Heart right ventricle (tissue), 16 donors: ENCODE results near the gene ZNF398. TPM values are rescaled to one million over a fixed set of nuclear protein-coding genes. Genes with fewer than 3 reads are reported as not detected.

Experiments used
- ATAC-seq, 8 donors: fragments of 200-7000 bp; cut with Tn5 transposase; one replicate each; pipeline ENCODE4 v1.9.1; 2020; ENCODE audit warnings: mild to moderate bottlenecking in 8 of 8, moderate library complexity in 8 of 8, moderate number of reproducible peaks in 1 of 8
- DNase-seq, 2 donors: peaks; one replicate each; pipeline ENCODE4 v3.0.0-alpha.2; 2020
- H3K27ac ChIP-seq, 10 donors: fragments of 200-600 bp; sonication (generic) in 2 of 10; one replicate each; pipeline versions ENCODE4 v1.5.0 to v1.8.0; 2020 to 2022; ENCODE audit warnings: mild to moderate bottlenecking in 3 of 10
- H3K27me3 ChIP-seq, 7 donors: fragments of 200-600 bp; one replicate each; pipeline ENCODE4 v1.8.0; 2021 to 2022; ENCODE audit warnings: mild to moderate bottlenecking in 2 of 7
- H3K36me3 ChIP-seq, 9 donors: fragments of 200-600 bp; sonication (generic) in 1 of 9; one replicate each; pipeline versions ENCODE4 v1.5.0 to v1.8.0; 2020 to 2022; ENCODE audit warnings: mild to moderate bottlenecking in 2 of 9
- H3K4me1 ChIP-seq, 9 donors: fragments of 200-600 bp; sonication (generic) in 1 of 9; one replicate each; pipeline versions ENCODE4 v1.5.0 to v1.8.0; 2020 to 2022; ENCODE audit warnings: mild to moderate bottlenecking in 4 of 9
- H3K4me3 ChIP-seq, 10 donors: fragments of 200-600 bp; sonication (generic) in 2 of 10; one replicate each; pipeline versions ENCODE4 v1.5.0 to v1.8.0; 2020 to 2022; ENCODE audit warnings: mild to moderate bottlenecking in 7 of 10, moderate library complexity in 2 of 10
- H3K9me3 ChIP-seq, 11 donors: fragments of 200-600 bp in 10 of 11; sonication (generic) in 2 of 11; one replicate each; pipeline versions ENCODE4 v1.5.0 to v1.8.0; 2013 to 2022; ENCODE audit warnings: mild to moderate bottlenecking in 2 of 11, control low read depth in 1 of 11, moderate library complexity in 1 of 11
- WGBS, 2 donors: extraction: QIAGEN DNeasy Blood & Tissue Kit; methylation state at CpG; one replicate each; pipeline ENCODE4 v1.1.7; 2013; ENCODE audit warnings: inconsistent platforms in 1 of 2; 5-methylcytosine and 5-hydroxymethylcytosine counted together
- intact Hi-C, 10 donors: fragments of 100-400 bp; cut with DNase I; formaldehyde crosslinking; loops; one replicate each; pipeline versions ENCODE4 v1.11.1 to v1.14.2; 2022
- polyA plus RNA-seq, 2 donors: library from polyadenylated mRNA; stranded (reverse); fragments of 200-250 nt; gene quantifications; one replicate each; pipeline ENCODE4 v1.2.3, GENCODE V29; 2013
- total RNA-seq, 10 donors: library from RNA; stranded (reverse); fragmentation: NEBNext Ultra II Directional in 3 of 10; extraction: Animal tissue kit (Norgen Biotek cat#: 25700) in 3 of 10; gene quantifications; one replicate each; pipeline versions ENCODE4 v1.2.1 to v1.2.4, GENCODE V29; 2021 to 2023
- TF ChIP-seq, protein P1 (sequence below), 9 donors: fragments of 200-600 bp; sonication (generic) in 2 of 9; IDR thresholded peaks; one replicate each; pipeline versions ENCODE4 v1.5.0 to v1.8.0; 2021 to 2022; ENCODE audit warnings: antibody characterized with exemption in 9 of 9, mild to moderate bottlenecking in 5 of 9, moderate library complexity in 1 of 9
- donor health status: Arrhythmogenic right ventricular cardiomyopathy.
- donor health status: ischemic (EF 13 %, LVEDD 7.1; RV severe dilation, severe dysfunction).
- donor health status: healthy with polysubstance abuse.
- donor health status: DM: no; HTN: yes; CAD: no.
- donor health status: DM: no; HTN: no; CAD: no.
- donor health status: ischemic (EF 25% LVEDD 6.9; RV normal size, moderate dysfunction).
- donor health status: ischemic (EF 25% LVEDD 5.7; RV mildly dilated, moderate dysfunction).
- donor health status: healthy.
- donor health status: DM: yes; HTN: yes; CAD: no.
- donor health status: Ischemic cardiomyopathy.
- donor health status: ischemic (EF 35%, LVEDD 5.7; RV mildly dilated, moderate dysfunction).
- donor health status: nonischemic (EF 11% LVEDD 7.7; RV severe dilation, severe dysfunction).
- donor health status: DM: yes; HTN: yes; CAD: no.
- donor health status: PGD.
- donor health status: ischemic (EF 29% LVEDD 5.4; RV normal size, mild dysfunction).
- donor health status: nonischemic (EF 23%, LVEDD 6.1; RV moderate dilation, normal function).

Gene ZNF398
- total and polyA plus RNA-seq, 12 donors, result 2.0 to 9.2 (median 7.4) TPM

- no peaks in the 10 kb centered on the region for H3K4me1 ChIP-seq
- peaks cover 0 to 3% (median 0%) of the 10 kb centered on the region in 9 donors for H3K36me3 ChIP-seq
- H3K27me3 ChIP-seq, result no peaks in the 10 kb centered on the region
- no peaks in the 10 kb centered on the region for H3K9me3 ChIP-seq
- 85 to 89% methylated on average over 11 to 12 of the region's 12 CpGs for WGBS, 2 donors
- no peak for ATAC-seq
- no peak overlapping the region for H3K4me3 ChIP-seq
- TF ChIP-seq, protein P1, sequence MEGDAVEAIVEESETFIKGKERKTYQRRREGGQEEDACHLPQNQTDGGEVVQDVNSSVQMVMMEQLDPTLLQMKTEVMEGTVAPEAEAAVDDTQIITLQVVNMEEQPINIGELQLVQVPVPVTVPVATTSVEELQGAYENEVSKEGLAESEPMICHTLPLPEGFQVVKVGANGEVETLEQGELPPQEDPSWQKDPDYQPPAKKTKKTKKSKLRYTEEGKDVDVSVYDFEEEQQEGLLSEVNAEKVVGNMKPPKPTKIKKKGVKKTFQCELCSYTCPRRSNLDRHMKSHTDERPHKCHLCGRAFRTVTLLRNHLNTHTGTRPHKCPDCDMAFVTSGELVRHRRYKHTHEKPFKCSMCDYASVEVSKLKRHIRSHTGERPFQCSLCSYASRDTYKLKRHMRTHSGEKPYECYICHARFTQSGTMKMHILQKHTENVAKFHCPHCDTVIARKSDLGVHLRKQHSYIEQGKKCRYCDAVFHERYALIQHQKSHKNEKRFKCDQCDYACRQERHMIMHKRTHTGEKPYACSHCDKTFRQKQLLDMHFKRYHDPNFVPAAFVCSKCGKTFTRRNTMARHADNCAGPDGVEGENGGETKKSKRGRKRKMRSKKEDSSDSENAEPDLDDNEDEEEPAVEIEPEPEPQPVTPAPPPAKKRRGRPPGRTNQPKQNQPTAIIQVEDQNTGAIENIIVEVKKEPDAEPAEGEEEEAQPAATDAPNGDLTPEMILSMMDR (IDR thresholded peaks at IDR 0.05), result no peak
- no peak overlapping the region for H3K27ac ChIP-seq
- no peak for DNase-seq
- intact Hi-C loops, result no loop called here
Measured at GRCh38 chr7:149109969-149110368, 37.3 kb upstream of the ZNF398 start.

- WGBS, 2 donors, result 5 to 6% methylated on average over 21 of the region's 21 CpGs
- intact Hi-C loops, result no loop called here
Measured at GRCh38 chr7:149125189-149125862, 21.9 kb upstream of the ZNF398 start.

DNA sequence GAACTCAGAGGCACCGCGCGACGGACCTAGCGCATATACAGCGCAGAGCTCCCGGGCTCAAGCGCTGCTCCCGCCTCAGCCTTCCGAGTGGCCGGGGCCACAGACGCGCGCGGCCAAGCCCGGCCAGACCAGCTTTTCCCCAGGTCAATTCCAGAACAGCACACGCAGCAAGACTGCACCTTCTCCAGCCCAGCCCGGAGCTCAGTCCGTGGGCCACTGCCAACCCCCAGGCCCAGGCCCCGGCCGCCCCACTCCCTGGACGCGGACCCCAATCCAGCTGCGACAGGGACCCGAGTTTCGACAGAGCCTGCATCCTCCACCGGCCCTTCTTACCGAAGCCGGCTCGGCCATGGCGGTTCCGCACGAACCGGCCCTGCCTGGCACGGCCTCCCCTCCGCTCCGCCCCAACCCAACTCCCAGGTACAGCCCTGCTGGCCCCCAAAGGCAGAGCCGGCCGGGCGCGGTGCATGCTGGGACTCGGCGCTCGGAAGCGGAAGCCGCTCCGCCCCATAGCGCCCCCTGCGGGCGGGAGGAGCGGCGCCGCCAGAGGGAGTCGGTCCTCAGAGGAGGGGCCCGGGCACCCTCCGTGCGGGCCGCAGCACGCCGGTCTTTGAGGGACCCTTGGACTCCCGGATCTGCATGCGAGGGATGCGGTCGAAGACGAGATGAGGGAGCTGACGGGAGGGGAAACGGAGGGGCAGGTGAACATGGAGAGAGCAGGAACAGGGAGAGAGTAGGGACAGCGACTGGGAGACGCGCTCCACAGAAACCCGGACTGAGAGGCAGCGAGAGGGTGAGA lies 21.2 kb upstream of the ZNF398 start, which contains the start of gene ZNF425:
ZNF425 (minus strand) TSS at position 462 of the 799 bp plus-strand sequence; CDS start at position 351, 111 bp downstream.
- peaks cover 0 to 12% (median 5%) of the 10 kb centered on the region in 11 donors for H3K9me3 ChIP-seq
- peaks cover 0 to 24% (median 8%) of the 10 kb centered on the region in 9 donors for H3K36me3 ChIP-seq
- ATAC-seq (peak; percentile 93 to 98 (median 96)), DNase-seq (peak; percentile 90 to 95)
- H3K4me3 ChIP-seq, result peak within 1 kb of the TSS; percentile 76 to 100 (median 94)
- peaks cover 6 to 22% (median 18%) of the 10 kb centered on the region in 9 donors for H3K4me1 ChIP-seq
- intact Hi-C loops, result loop anchor here in 4 of 10 donors (1.0 to 2.0 kb wide), 5 partner anchors 21 to 61 kb away; partner anchors contain the start of genes ZNF398 (in 3 of the 4) and ZNF786 (in 3 of the 4)
- peak within 1 kb of the TSS; percentile 77 to 98 (median 95) for H3K27ac ChIP-seq
- no peaks in the 10 kb centered on the region for H3K27me3 ChIP-seq
- 0 to 1% methylated on average over 65 to 72 of the region's 72 CpGs for WGBS, 2 donors
- TF ChIP-seq, protein P1 (IDR thresholded peaks at IDR 0.05), result peak; percentile 85 to 99 (median 96)

More at GRCh38 chr7:149125189-149125862, 21.9 kb upstream of the ZNF398 start:
- Histone ChIP-seq H3K27ac (peak overlapping the region in 9 of 10 donors; percentile 93 to 98 (median 96)), H3K9me3 (peaks cover 0 to 4% (median 0%) of the 10 kb centered on the region in 11 donors), H3K27me3 (no peaks in the 10 kb centered on the region), H3K36me3 (peaks cover 0 to 16% (median 3%) of the 10 kb centered on the region in 9 donors), H3K4me3 (peak overlapping the region; percentile 76 to 100 (median 94)), H3K4me1 (peaks cover 6 to 22% (median 18%) of the 10 kb centered on the region in 9 donors)
- ATAC-seq (no peak), DNase-seq (no peak)
- TF ChIP-seq, protein P1 (IDR thresholded peaks at IDR 0.05), result no peak
